ENCODE data around the gene CLDN3. TPM values are rescaled to one million over a fixed set of nuclear protein-coding genes. Genes with fewer than 3 reads are reported as not detected.

CLDN3 gene
- total RNA-seq, 4 donors from 2014 or later, result not detected

- H3K4me3 ChIP-seq, result no peak overlapping the region
- DNase-seq (ENCODE audit: low spot score in 2 of 2), result no peak
- 54 to 62% methylated on average over 17 of the region's 17 CpGs for WGBS, 2 donors
These were observed 995 bp upstream of the CLDN3 start for GRCh38 chr7:73770860-73771670.

GRCh38 chr7:73769481-73770001, 529 bp downstream of the CLDN3 start:
- no peak for DNase-seq (ENCODE audit: low spot score in 2 of 2)
- H3K27ac ChIP-seq, result peak overlapping the region in 1 of 4 donors; percentile 70
- H3K4me3 ChIP-seq, result peak overlapping the region in 2 of 4 donors; percentile 19 to 36
- TF ChIP-seq POLR2A (IDR thresholded peaks at IDR 0.05) (no peak), CTCF (IDR thresholded peaks at IDR 0.05) (no peak), EP300 (IDR thresholded peaks at IDR 0.05) (no peak)
- H3K36me3 ChIP-seq, result no peaks in the 10 kb centered on the region
- peaks cover 0 to 43% of the 10 kb centered on the region in 2 donors for H3K27me3 ChIP-seq
- peaks cover 0 to 14% (median 3%) of the 10 kb centered on the region in 4 donors for H3K4me1 ChIP-seq
- WGBS, 2 donors, result 19 to 24% methylated on average over 29 to 44 of the region's 49 CpGs
- H3K9me3 ChIP-seq, result no peaks in the 10 kb centered on the region

More at GRCh38 chr7:73770860-73771670, 995 bp upstream of the CLDN3 start:
- Histone ChIP-seq H3K27me3 (peaks cover 0 to 43% of the 10 kb centered on the region in 2 donors), H3K9me3 (no peaks in the 10 kb centered on the region), H3K36me3 (no peaks in the 10 kb centered on the region), H3K27ac (peak overlapping the region in 1 of 4 donors; percentile 70), H3K4me1 (peaks cover 0 to 14% (median 3%) of the 10 kb centered on the region in 4 donors)
- TF ChIP-seq POLR2A (IDR thresholded peaks at IDR 0.05), result no peak
- TF ChIP-seq CTCF (IDR thresholded peaks at IDR 0.05), result no peak
- TF ChIP-seq EP300 (IDR thresholded peaks at IDR 0.05), result no peak

GRCh38 chr7:73768641-73769480, 1.2 kb downstream of the CLDN3 start:
- peaks cover 0 to 43% of the 10 kb centered on the region in 2 donors for H3K27me3 ChIP-seq
- WGBS, 2 donors, result 25 to 42% methylated on average over 21 to 37 of the region's 53 CpGs
- no peaks in the 10 kb centered on the region for H3K9me3 ChIP-seq
- peaks cover 0 to 14% (median 3%) of the 10 kb centered on the region in 4 donors for H3K4me1 ChIP-seq
- TF ChIP-seq EP300 (IDR thresholded peaks at IDR 0.05) (no peak), POLR2A (IDR thresholded peaks at IDR 0.05) (no peak), CTCF (IDR thresholded peaks at IDR 0.05) (no peak)
- peak overlapping the region in 1 of 4 donors; percentile 70 for H3K27ac ChIP-seq
- H3K4me3 ChIP-seq, result peak overlapping the region in 1 of 4 donors; percentile 36
- no peaks in the 10 kb centered on the region for H3K36me3 ChIP-seq
- no peak for DNase-seq (ENCODE audit: low spot score in 2 of 2)

- Histone ChIP-seq H3K4me3 (no peak overlapping the region), H3K27me3 (peaks cover 0 to 42% of the 10 kb centered on the region in 2 donors), H3K27ac (no peak overlapping the region), H3K4me1 (peaks cover 0 to 14% (median 3%) of the 10 kb centered on the region in 4 donors), H3K36me3 (no peaks in the 10 kb centered on the region), H3K9me3 (no peaks in the 10 kb centered on the region)
- WGBS, 2 donors, result 79 to 82% methylated on average over 17 of the region's 17 CpGs
- DNase-seq (ENCODE audit: low spot score in 2 of 2), result no peak
- no peak for TF ChIP-seq POLR2A (IDR thresholded peaks at IDR 0.05)
- no peak for TF ChIP-seq EP300 (IDR thresholded peaks at IDR 0.05)
- no peak for TF ChIP-seq CTCF (IDR thresholded peaks at IDR 0.05)
These were observed 3.4 kb downstream of the CLDN3 start for GRCh38 chr7:73766556-73767229.

Data from tibial nerve (tissue), 4 donors.